ENCODE data around the gene MIOX.

MIOX gene

DNA sequence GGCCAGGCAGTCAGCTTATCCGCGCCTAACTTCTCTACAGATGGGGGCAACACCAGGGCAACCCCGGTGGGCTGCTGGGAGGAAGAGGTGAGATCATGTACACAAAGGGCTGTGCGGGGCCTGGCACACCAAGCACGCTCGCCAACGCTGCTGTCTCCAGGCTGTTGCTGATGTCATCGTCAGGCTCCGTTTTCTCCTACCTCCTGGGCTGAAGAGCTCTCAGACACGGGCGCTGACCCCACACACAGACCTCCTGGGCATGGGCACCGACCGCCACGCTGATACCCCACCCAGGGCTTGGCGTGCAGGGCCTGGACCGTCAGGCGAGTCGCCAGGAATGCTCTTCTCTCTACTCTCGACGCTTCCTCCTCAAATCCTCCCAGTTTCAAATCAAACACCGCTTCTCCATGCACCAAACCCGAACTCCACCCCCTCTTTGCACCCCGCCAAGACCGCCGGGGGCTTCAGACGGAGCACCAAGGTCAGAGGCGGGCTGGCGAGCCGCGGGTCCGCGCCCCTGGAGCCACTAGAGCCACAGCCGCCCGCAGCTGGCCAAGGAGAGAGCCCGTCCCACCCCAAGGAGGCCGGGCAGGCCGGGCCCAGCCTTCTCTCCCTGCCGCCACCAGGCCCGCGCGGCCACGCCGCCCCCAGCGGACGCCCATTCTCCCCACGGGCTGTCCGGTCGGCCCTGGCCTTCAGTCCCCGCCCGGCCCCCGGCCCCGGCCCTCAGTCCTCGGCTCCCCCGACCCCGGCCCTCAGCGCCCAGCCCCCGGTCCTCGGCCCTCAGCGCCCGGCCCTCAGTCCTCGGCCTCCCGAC lies 12.6 kb upstream of the MIOX start:
- DNase-seq = peak; percentile 72

DNA sequence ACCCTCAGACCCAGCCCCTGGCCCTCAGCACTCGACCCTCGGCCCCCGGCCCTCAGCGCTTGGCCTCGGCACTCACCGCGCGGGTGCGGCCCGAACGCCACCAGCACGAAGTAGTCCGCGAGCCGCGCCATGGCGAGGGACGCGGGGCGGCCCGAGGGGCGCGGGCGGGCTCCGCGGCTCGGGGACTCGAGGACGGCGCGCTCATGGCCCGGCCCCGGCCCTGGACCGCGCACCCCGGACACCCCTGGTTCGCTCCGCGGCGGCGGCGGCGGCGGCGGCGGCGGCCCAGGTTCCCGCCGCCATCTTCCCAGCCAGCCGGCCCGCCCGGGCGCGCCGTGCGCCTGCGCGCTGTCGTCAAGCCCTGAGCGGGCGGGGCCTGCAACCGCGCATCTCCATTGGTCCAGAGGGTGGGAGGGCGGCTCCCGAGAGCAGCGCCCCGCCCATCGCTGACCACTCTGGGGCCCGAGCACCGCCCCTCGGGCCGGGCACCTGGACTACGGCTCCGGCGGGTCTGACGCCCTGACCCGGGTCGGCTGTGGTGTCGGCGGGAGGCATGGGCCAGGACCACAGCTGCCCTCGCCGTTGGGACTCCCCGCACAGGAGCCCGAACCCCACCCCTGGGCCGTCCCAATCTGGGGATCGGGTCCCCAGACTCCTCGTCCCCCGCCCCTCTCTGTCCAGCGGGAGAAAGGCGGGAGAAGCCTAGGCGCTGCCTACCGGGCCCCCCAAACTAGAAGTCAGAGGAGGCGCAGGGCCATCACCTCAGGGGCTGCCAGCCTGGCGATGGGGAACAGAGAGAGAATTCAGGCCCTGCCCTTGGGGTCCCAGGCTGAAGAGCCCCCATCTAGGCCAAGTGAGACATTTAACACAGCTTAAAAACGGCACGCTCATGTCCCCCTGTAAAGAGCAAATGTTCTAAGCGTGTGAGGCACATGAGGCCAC lies 11.7 kb upstream of the MIOX start, which contains the start of gene SBF1:
Gene SBF1, minus strand, starts transcription at position 326 of the 942 bp plus-strand sequence. Its CDS starts 195 bp downstream, at position 131.
- peak; percentile 95 for DNase-seq

DNA sequence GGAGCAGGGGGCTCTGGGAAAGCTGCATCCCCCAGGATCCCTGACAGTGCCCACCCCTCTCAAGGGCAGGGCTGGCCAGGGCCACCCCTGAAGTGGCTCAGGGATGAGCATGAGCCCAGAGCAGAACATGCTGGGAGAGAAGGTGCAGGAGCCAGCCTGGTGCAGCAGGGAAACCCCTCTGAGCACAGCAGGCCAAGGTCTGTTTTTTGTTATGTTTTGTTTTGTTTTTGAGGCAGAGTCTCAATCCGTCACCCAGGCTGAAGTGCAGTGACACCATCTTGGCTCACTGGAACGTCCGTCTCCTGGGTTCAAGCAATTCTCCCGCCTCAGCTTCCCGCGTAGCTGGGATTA lies 11.0 kb upstream of the MIOX start:
- no peak for DNase-seq

DNA sequence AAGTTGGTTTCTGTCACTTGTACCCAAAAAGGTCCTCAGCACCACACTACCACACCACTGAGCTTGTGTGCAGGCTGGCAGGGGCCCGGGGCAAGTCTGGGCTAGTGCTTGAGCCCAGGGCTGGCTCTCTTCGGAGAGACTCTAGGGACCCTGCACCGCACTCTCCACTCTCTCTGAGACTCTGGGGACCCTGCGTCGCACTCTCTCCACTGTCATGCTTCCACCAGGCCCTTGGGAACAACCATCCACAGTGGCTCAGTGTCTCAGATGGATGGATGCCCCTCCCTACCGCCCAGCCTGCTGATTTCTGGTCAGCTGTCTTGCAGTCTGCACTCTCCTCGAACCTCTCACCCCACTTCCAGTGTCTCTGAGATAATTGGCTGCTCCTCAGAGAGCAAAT lies 9.8 kb upstream of the MIOX start:
- no peak for DNase-seq

DNA sequence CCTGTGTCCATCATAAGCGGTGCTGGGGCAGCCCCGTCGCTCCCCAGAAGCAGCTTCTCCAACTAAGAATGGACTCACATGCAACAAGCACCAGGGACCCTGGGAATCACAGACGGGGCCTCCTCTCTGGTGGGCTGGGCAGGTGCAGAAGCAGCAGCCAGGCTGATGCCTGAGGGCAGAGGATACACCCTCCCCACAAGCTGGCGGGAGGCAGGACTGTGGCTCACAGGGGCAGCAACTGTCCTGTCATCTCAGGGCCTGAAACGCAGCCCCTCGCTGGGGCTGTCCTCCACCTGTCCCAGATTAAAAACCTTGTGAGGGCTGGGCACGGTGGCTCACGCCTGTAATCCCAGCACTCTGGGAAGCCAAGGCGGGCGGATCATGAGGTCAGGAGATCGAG lies 8.7 kb upstream of the MIOX start:
- DNase-seq = no peak

DNA sequence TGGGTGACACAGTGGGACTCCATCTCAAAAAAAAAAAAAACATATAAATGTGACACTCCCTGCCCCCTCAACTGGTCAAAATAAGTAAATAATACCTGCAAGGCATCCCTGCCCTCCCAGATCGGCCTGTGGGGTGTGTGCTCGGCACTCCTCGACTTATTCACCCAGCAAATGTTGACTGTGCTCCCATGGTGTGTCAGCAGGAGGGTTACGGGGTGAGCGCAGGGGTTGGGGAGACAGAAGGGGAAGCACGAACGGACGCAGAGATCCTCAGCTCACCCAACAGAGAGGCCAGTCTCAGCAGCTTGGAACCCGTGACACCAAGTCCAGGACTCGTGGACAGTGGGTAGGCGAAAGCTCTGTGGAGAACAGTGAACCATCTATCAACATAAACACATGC lies 6.9 kb upstream of the MIOX start:
- DNase-seq = no peak

DNA sequence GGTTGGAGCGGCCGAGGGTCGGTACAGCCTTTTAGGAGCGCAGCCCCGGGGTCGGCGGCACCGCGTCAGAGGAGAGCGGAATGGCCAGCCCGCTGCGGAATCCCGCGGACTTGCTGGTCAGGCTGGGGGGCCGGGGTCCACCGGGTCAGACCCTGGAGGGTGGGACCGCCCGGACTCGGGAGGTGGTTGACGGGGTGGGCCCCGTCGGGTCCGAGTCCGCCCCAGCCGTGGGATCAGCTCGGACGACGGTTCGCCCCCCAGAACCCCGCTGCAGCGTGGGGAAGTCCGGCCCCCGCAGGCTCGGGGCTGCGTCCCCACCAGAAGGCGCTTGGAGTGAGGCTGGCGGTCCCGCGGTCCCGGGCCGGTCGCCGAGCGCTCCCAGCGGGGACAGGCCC lies 5.6 kb upstream of the MIOX start:
- no peak for DNase-seq

DNA sequence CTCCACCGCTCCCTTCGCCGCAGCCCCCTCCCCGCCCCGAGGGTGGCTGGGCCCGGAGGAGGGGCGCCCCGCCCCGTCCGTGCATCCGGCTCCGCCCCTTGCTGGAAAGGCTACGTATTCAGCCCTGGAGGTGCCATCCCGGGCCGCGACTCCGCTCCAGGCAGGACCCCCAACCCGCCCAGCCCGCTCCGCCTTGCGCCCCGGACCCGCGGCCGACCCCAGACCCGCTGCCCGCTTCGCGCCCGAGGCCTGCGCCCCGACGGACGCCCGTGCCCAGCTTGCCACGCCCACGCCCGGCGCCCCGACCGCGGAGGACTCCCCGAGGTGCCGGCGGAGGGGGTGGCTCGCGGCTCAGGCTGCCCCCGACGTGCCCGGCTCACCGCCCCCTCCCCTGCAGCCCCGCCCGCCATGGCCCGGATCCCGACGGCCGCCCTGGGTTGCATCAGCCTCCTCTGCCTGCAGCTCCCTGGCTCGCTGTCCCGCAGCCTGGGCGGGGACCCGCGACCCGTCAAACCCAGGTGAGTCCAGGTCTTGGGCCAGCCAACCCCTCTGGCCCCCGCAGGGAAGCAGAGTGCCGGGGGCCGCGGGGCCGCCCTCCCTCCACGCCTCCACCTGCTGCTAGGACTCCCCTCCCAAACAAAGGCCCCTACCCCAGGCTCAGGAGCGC lies 5.1 kb upstream of the MIOX start, which contains the start of gene ADM2:
Gene ADM2, plus strand, starts transcription at position 104 of the 667 bp plus-strand sequence. Its CDS starts 305 bp downstream, at position 409.
- DNase-seq = peak; percentile 81

DNA sequence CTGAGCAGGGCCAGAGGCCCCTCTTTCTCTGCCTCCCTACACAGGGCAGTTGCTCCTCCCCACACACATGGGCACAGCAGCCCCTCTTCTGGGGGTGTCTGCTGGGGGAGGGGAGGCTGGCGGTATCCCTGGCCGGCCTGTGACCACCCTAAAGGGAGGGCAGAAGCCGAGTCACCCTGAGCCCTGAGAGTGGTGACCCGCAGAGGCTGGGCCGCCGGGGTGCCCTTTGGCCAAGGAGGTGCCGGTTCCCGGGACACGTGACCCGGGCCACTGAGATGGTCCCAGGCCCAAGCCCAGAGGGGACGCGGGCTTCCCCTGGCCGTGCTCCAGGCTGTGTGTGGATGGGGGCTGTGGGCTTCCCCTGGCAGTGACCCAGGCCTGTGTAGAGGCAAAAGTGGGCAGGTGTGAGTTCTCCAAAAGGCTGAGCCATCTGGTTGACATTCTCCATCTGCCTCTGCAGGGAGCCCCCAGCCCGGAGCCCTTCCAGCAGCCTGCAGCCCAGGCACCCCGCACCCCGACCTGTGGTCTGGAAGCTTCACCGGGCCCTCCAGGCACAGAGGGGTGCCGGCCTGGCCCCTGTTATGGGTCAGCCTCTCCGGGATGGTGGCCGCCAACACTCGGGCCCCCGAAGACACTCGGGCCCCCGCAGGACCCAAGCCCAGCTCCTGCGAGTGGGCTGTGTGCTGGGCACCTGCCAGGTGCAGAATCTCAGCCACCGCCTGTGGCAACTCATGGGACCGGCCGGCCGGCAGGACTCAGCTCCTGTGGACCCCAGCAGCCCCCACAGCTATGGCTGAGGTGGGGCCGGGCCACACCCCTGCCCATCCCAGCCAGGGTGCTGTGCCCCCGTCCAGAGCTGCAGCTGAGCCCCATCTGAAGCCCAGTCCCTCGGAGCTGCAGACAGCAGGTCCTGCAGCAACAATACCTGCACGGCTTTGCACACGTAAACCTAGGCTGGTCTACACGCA lies 4.3 kb upstream of the MIOX start:
- DNase-seq = no peak

DNA sequence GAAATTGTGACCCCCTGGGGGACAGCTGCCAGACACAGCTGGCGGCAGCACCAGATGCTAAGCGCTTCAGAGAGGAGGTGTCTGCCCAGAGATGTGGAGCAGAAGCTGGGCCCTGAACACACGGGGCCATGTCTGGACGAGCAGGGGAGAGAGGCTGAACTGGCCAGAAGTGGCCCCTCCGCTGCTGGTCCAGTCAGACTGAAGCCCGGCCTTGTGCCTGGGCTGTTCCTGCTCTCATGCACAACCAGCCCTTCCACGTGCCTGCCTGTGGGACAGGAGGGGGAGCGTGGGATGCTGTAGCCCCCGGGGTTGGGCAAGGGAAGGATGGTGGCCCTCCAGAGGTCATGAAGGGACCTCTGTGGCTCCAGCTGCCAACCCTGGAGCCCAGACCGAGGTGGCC lies 3.6 kb upstream of the MIOX start:
- no peak for DNase-seq

DNA sequence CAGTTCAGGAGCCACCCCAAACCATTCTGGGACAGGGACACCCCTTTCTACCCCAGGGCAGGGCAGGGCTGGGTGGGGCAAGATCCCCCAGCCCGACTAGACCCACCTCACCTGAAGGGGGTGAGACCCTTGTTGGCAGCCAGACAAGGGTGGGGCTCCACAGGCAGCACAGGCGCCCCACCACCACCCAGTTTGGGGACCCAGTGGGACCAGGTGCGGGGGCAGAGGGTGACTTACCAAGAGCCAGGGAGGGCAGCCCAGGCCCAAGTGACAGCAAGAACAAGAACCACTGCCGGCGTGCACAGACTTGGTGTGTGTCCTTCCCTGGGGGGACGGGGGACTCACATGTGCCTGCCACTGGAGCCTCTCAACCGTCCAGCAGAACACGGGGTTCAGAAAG lies 3.1 kb upstream of the MIOX start:
- no peak for DNase-seq

DNA sequence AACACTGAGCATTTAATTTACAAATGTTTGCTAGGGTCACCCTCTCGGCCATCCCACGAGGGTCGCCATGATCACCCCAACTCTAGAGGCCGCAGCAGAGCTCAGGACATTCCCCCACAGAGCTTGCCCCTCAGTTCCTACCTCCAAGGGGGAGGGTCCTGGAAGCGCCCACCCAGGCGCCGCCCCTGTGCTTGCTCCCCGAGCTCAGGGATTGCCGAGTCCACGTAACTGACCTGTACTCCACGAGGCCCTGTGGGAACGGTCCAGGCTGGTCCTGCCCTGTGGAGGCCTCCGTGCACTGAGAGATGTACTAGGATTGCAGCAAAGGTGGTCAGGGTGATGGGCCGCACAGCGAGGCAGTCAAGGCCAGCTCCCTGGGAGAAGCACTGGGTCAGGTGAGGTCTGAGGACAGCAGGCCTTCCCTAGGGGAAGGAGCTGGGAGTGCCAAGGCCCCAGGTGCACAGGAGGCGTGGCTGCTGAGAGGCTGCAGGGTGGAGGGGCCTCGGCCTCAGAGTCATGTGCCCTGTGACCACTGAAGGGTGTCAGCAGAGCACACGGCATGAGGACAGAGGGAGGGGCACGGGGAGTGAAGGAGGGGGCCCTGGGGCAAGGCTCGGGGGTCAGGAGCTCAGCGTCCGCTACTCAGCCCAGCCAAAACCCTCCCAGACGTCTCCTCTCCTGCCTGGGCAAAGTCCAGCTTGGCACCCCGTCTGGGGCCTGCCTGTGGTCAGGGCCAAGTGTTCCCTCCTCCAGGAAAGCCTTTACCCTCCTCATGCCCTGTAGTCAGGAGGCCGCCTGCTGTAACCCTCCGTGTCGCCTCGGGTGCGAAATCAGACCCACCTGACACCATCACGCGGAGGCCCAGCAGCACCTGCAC lies 2.4 kb upstream of the MIOX start:
- no peak for DNase-seq

DNA sequence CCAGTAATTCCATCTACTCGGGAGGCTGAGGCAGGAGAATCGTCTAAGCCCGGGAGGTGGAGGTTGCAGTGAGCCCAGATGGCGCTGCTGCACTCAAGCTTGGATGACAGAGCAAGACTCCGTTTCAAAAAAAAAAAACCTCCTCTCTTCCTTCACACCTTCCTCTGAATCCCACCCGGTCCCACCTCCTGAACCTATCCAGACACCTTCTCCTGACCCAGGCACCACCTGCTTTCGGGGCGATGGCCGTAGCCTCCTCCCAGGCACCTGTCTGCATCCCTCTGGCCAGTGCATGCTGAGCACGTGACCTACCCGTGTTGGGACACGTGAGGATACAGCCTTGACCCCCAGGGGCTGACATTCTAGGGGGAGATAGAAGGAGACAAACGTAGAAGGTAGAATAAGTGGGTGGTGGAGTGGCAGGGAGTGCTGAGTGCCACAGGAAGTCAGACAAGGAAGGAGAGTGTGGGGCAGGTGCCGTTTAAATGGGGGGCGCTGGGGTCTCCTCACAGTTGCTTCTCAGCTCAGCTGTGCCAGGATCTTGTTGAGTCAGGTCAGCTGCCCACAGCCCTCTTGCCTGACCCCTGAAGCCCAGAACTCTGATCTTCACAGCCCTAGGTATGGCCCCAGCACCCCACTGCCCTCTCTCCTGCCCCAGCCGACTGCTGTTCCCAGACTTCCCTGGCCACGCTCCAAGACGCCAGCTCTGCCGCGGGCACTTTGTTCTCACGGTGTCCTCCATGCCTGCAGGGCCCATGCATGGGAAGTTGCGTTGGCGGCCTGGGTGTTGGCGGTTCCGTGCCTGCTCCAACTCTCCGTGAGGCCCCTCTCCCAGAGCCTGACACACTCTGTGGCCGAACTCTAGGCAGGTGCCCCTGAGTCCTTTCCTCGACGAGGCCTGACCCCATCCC lies 1.2 kb upstream of the MIOX start:
- no peak for DNase-seq

DNA sequence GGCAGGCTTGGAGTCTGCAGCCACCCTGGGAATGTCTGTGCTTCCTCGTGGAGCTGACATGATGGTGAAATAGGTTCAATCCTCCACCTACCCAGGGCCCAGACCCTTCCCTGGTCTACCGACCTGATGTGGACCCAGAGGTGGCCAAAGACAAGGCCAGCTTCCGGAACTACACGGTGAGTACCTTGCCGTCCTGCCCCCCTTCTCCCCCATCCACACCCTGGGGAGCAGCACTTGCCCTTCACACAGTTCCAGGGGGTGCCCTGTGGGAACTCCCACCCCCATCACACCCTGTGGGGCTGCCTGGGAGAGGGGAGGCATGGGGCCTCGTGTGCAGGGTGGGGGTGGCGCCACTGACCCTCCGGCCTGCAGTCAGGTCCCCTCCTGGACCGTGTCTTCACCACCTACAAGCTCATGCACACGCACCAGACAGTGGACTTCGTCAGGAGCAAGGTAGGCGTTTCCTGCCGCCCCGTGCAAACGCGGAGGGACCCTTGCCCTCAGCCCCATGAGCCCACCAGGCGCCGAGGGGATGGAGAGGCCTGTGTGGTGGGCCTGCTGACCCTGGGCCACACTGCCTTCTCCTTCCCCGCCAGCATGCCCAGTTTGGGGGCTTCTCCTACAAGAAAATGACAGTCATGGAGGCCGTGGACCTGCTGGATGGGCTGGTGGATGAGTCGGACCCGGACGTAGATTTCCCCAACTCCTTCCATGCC lies 789 bp downstream of the MIOX start:
- DNase-seq = no peak

DNA sequence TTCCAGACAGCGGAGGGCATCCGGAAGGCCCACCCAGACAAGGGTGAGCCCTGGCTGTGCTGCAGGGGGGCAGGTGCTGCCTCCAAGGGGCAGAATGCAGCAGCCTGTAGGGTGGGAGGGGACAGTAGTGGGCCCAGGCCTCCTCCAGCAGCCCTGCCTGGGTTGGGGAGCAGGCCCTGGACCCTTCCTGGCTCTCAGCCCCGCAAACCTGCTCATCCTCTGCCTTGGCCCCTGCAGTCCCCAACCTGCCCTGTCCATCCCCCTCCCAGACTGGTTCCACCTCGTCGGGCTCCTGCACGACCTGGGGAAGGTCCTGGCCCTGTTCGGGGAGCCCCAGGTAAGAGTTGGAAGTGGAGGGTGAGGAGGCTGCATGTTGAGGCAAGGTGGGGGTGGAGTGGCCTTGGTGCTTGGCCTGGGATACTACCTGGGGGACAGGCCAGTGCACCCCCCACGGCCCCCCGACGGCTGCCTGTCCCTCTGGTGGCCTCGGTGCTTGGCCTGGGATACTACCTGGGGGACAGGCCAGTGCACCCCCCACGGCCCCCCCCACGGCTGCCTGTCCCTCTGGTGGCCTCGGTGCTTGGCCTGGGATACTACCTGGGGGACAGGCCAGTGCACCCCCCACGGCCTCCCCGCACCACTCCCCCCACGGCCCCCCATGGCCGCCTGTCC lies 1.5 kb downstream of the MIOX start:
- DNase-seq = no peak

DNA sequence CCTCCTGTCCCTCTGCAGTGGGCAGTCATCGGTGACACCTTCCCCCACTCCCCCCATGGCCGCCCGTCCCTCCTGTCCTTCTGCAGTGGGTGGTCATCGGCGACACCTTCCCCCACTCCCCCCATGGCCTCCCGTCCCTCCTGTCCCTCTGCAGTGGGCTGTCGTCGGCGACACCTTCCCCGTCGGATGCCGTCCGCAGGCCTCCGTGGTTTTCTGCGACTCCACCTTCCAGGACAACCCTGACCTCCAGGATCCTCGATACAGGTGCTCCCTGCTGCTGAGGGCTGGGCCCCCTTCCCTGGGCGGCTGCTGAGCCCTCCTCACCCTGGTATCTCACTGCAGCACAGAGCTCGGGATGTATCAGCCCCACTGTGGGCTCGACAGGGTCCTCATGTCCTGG lies 2.2 kb downstream of the MIOX start:
- no peak for DNase-seq

DNA sequence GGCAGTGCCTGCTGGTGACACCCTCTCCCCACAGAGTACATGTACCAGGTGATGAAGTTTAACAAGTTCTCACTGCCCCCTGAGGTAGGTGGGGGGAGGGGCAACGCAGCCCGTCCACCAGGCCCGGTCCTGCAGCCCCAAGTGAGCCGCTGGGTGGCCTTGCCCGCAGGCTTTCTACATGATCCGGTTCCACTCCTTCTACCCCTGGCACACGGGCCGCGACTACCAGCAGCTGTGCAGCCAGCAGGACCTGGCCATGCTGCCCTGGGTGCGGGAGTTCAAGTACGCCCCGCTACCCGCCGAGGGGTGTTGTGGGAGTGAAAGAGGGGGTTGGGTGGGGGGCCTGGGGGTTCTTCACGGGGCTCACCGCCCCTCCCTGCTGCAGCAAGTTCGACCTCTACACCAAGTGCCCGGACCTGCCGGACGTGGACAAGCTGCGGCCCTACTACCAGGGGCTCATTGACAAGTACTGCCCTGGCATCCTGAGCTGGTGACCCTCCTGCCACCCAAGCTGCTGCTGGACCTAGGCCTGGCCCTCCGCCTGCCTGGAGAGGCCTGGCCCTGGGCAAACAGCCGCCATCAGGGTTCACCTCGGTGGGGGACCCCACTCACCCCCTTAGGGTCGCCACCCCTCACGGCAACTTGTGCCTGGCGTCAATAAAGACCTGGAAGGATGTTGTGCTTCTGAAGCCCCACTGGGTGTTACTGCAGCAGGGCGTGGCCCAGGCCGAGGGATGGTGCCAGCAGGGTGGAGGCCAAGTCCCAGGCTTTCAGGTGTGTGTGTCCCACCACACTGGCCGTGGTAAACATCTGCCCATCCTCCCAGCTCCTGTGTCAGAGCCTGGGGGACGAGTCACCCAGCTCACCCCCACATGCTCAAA lies 2.9 kb downstream of the MIOX start:
- DNase-seq = no peak

All from activated CD8-positive, alpha-beta memory T cell treated with anti-CD3 and anti-CD28 coated beads, Interleukin-2, amount 50 U/mL, for 48 hours (primary cell).